ENCODE results near the gene MSMO1.
A peak's percentile ranks its signal among the peaks of the same experiment; 100 is the strongest.
"Not testable (repeated sequence)": the region's sequence is repeated elsewhere in the genome, so short reads cannot be mapped to it uniquely, and the experiment has no call there.

MSMO1 gene

DNA sequence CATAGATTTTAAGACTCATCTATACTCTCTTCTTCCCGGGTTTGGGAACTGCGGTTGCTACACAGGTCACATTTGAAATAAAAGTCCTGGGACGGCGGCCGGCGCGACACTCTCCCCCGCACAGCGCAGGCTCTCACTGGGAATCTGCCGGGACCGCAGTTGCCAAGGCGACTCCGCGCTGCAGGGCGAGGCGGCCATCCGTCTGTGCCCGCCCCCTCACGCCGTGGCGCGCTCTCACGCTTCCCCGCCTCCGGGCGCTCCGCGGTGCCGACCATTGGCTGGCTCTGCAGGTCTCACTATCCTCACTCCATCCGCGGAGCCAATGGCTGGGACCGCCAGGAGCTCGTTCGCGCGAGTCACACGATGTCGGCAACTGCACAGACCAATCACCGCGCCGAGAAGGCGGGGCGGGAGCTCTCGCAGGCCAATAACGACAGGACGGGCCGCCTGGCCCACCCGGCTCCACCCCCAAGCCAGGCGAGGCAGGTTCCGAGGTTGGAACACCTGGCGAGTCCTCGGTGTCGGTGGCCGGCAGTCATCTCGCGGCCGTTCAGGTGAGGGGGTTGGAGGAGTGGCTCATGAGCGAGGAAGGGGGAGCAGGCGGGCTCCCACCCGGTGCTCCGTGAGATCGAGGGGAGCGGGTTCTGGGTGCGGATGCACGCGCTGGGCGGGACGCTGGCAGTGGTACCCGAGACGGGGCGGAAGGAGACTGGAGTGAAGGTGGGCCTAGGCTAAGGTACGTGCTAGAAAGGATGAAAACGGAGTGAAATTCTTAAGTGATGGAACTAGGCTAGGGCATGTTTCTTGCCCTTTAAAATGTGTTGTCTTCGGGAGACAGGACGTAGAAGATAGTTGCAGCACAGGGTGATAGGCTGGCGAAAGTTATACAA lies at the start of gene MSMO1:
TSS of gene MSMO1 (plus strand) at position 459 of the 890 bp plus-strand sequence. CDS start 5,702 bp downstream, outside the sequence.
- peak; percentile 99 for DNase-seq

DNA sequence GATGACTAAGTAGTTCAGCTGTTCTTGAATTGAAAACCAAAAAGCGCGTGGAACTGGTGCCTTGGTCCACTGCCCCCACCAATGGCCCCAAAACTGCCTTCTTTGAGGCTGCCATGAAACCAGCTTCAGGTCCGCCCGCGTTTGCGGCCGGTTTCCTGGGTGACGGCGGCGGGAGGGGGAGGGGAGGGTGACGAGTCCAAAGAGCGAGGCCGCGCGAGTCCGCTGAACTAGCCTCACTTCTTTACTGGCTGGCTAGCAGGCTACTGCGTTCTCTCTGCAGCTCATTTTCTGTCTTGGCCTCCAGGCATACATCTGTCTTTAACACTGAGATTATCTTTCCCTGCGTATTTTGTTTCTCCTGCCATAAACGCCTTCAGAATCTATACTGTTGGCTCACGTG lies 47.9 kb upstream of the MSMO1 start:
- DNase-seq: not testable (repeated sequence)

DNA sequence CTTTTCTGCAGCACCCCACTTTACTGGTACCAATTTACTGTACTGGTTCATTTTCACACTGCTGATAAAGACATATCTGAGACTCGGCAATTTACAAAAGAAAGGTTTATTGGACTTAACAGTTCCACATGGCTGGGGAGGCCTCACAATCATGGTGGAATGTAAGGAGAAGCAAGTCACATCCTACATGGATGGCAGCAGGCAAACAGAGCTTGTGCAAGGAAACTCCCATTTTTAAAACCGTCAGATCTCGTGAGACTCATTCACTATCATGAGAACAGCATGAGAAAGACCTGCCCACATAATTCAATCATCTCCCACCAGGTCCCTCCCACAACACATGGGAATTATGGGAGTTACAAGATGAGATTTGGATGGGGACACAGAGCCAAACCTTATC lies 42.8 kb upstream of the MSMO1 start:
- DNase-seq: not testable (repeated sequence)

DNA sequence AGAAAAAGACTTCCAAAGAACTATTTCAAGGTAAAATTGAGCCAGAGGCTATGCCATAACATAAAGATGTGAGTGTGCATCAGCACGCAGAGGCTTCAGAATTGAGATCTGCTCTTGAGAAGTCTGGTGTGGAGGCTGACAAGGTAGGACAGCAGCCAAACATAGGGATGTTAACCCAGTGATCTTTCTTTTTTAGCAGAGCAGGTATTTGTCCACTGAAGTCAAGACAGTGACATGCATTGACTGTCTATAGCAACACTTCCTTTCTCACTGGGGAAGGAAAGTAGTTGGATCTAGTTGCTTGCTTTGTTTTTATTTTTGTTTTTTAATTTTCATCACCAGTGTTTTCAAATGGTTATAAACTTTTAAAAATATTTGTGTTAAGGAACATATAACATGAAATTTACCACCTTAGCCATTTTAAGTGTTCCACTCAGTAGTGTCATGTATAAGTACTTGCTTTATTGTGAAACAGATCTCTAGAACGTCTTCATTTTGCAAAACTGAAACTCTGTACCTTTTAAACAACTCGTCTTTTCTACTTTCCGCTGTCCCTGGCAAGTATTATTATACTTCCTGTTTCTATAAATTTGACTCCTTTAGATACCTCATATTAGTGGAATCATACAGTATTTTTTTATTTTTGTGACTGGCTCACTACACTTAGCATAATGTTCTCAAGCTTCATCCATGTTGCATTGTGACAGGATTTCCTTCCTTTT lies 40.7 kb upstream of the MSMO1 start:
- not testable (repeated sequence) for DNase-seq

DNA sequence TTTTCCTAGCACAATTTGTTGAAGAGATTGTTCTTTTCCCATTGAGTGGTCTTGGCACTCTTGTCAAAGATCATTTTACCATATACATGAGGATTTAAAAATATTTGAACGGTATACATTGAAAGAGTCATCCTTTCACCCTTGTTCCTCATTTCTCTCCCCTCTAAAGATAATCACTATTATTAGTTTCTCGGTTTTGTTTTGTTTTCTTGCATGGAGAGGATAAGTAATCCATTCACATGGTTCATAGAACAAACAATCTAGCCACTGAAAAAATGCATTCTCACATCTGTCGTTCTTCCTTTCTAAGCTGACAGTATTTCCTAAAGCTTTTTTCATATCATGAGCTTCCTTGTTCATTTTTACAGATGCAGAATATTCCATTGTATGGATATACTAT lies 39.2 kb upstream of the MSMO1 start:
- no peak for DNase-seq

- no peak for DNase-seq
These were observed 38.6 kb upstream of the MSMO1 start for GRCh38 chr4:165288639-165289422.

DNA sequence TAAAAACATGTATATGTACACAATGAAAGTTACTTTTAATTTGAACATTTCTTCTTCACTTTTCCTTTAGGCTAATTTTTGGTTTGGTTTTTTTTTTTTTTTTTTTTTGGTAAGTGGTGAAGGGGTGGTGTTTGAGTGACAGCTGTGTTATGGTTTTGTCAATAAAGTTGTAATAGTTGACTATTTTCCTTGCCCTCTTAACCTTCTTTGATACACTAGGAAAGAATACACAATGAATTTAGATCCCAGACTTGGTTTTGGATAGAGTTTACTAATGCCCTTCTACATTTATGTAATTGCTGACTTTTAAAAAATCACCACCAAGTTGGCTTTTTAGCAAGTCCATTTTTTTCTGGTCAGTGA lies 38.1 kb upstream of the MSMO1 start:
- DNase-seq: no peak

GRCh38 chr4:165293061-165293460 lies 34.4 kb upstream of the MSMO1 start:
- DNase-seq: no peak

- no peak for DNase-seq
These were observed 33.4 kb upstream of the MSMO1 start for GRCh38 chr4:165293927-165294649.

DNA sequence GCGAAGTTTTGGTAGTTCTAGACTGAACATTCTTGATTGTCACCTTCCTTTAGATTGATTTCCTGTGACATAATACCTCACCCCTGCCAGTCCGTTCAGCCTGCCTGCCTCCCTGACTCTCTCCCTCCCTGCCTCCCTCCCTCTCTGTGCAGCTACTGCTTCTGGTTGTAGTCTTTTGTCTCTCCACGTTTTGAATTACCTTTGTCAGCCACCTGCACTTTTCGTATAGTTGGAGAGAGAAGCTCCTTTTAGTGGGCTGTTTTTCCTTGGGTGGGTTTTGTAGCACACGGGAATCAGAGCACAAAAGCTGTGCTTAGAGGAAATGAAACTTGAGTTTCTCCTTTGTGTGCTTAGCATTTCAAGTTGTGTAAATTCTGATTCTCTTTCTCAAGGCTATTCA lies 32.6 kb upstream of the MSMO1 start:
- no peak for DNase-seq

DNA sequence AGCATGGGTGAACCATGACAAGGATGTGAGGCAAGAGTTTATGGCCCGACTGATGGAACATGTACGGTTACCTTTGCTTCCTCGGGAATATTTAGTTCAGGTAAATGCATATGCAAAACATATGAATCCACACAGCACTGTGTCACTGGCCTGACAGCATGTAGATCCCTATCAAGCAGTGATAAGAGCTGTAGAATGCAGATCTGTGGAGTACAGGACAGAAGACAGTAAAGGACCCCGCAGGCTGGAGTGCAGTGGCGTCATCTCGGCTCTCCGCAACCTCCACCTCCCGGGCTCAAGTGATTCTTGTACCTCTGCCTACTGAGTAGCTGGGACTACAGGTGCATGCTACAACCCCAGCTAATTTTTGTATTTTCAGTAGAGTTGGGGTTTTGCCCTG lies 29.8 kb upstream of the MSMO1 start:
- no peak for DNase-seq

GRCh38 chr4:165299399-165300060 lies 27.9 kb upstream of the MSMO1 start:
- peak; percentile 38 for DNase-seq

DNA sequence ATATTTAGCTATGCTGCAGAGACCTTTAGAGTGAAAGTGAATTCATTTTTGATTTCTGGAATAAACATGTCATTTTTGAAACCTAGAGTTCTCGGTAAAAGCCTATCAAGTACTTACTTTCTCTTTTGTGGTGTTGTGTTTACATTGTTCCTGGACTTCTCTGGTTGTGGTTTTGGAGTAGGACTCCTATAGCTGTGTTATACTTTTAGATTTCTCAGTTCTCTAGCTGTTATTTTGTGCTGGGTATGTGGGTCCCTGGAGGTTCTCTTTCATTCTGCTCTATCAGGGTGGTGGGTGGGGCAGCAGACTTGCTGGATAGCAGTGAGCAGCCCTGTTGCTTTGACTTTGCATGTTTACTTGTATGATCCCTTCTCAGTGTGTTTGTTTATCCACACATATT lies 25.6 kb upstream of the MSMO1 start:
- DNase-seq: peak; percentile 39

DNA sequence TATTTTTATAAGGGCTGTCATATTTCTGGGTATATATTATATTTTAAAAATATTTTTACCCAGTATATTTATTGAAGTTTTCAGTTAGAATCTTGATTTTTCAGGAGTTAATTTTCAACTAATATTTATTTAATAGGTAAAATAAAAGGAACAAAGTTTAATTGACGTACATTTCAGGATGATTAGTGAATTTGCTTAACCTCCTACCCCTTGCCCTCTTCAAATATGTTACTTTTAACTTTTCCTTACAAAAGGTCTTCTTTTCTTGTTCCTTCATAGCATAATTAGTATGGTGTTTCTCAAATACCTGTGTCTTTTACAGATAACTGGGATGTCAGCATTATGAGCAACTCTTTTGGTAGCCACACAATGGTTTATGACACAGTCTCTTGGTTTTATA lies 24.8 kb upstream of the MSMO1 start:
- no peak for DNase-seq

GRCh38 chr4:165308166-165308565 lies 19.3 kb upstream of the MSMO1 start:
- DNase-seq: peak; percentile 53

- no peak for DNase-seq
These were observed 18.9 kb upstream of the MSMO1 start for GRCh38 chr4:165308606-165309005.

- DNase-seq: peak; percentile 38
These were observed 18.0 kb upstream of the MSMO1 start for GRCh38 chr4:165309456-165309855.

DNA sequence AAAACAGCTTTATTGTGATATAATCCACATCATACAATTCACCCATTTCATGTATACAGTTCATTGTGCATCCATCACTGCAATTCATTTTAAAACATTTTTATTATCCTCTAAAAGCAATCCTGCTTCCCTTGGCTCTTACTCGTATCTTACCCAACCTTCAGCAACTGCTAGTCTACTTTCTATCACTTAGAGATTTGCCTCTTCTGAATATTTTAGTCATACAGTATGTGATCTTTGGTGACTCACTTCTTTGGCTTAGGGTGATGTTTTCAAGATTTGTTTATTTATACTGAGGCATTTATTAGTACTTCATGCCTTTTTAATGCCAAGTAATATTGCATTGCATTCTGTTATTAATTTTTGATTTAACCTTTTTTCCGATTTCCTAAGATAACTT lies 15.0 kb upstream of the MSMO1 start:
- no peak for DNase-seq

- no peak for DNase-seq
These were observed 8.4 kb upstream of the MSMO1 start for GRCh38 chr4:165319030-165319429.

DNA sequence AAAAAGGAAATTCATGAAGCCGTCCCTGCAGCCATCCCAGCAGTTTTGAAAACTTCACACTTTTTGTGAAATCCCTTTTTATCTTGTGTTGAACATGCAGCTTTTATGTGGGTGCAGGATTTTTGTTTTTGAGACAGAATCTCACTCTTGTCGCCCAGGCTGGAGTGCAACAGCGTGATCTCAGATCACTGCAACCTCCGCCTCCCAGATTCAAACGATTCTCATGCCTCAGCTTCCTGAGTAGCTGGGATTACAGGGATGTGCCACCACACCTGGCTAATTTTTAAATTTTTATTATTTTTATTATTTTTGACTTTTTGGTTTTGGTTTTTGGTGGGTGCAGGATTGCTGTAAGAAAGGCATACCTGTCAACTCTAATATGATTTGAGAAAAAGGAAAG lies 8.0 kb upstream of the MSMO1 start:
- no peak for DNase-seq

GRCh38 chr4:165324236-165324917 lies 3.1 kb upstream of the MSMO1 start:
- no peak for DNase-seq

DNA sequence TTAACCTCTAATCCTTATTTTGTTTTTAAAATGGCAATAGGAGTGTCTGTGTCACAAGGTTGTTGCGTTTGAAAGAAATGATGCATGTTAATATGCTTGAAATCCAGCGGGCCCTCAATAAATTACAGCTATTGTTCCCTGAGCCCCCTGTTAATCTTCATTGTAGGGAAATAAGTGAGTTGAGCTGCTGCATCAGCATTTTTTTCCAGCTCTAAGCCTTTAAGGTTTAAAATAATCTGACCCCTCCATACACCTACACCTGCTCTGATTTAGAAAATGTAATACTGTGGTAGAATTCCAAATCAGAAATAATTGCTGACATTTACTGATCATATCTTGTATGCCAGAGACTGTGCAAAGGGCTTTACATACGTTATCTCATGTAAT lies 2.6 kb upstream of the MSMO1 start:
- DNase-seq: no peak

All from hematopoietic multipotent progenitor cell treated with erythropoietin and hydrocortisone succinate and interleukin-3 and kit ligand, for 6 days (in vitro differentiated cells).